ENCODE results near the gene USP6NL.
A peak's percentile ranks its signal among the peaks of the same experiment; 100 is the strongest.

Gene USP6NL

GRCh38 chr10:11551104-11551503 lies 60.3 kb downstream of the USP6NL start:
- DNase-seq (ENCODE audit: low spot score) = no peak

GRCh38 chr10:11548768-11549099 lies 62.7 kb downstream of the USP6NL start:
- no peak for DNase-seq (ENCODE audit: low spot score)

GRCh38 chr10:11548065-11548767 lies 63.2 kb downstream of the USP6NL start:
- no peak for DNase-seq (ENCODE audit: low spot score)

- peak; percentile 25 for DNase-seq (ENCODE audit: low spot score)
Measured at GRCh38 chr10:11546581-11546980, 64.9 kb downstream of the USP6NL start.

GRCh38 chr10:11541296-11541695 lies 70.2 kb downstream of the USP6NL start:
- DNase-seq (ENCODE audit: low spot score) = no peak

GRCh38 chr10:11539191-11539868 lies 72.1 kb downstream of the USP6NL start:
- DNase-seq (ENCODE audit: low spot score) = peak; percentile 18

GRCh38 chr10:11538834-11539190 lies 72.6 kb downstream of the USP6NL start:
- no peak for DNase-seq (ENCODE audit: low spot score)

- no peak for DNase-seq (ENCODE audit: low spot score)
Measured at GRCh38 chr10:11536228-11536627, 75.2 kb downstream of the USP6NL start.

GRCh38 chr10:11535346-11535959 lies 76.0 kb downstream of the USP6NL start:
- DNase-seq (ENCODE audit: low spot score) = no peak

- peak; percentile 14 for DNase-seq (ENCODE audit: low spot score)
Measured at GRCh38 chr10:11533328-11533781, 78.1 kb downstream of the USP6NL start.

GRCh38 chr10:11532306-11532705 lies 79.1 kb downstream of the USP6NL start:
- DNase-seq (ENCODE audit: low spot score) = no peak

GRCh38 chr10:11530806-11531205 lies 80.6 kb downstream of the USP6NL start:
- no peak for DNase-seq (ENCODE audit: low spot score)

- no peak for DNase-seq (ENCODE audit: low spot score)
Measured at GRCh38 chr10:11529276-11529903, 82.1 kb downstream of the USP6NL start.

GRCh38 chr10:11528286-11528685 lies 83.2 kb downstream of the USP6NL start:
- DNase-seq (ENCODE audit: low spot score) = no peak

GRCh38 chr10:11527691-11528255 lies 83.7 kb downstream of the USP6NL start:
- DNase-seq (ENCODE audit: low spot score) = no peak

- no peak for DNase-seq (ENCODE audit: low spot score)
Measured at GRCh38 chr10:11527068-11527467, 84.4 kb downstream of the USP6NL start.

GRCh38 chr10:11525503-11525902 lies 85.9 kb downstream of the USP6NL start:
- no peak for DNase-seq (ENCODE audit: low spot score)

GRCh38 chr10:11522821-11523245 lies 88.6 kb downstream of the USP6NL start:
- no peak for DNase-seq (ENCODE audit: low spot score)

- DNase-seq (ENCODE audit: low spot score) = peak; percentile 8
Measured at GRCh38 chr10:11521860-11522259, 89.6 kb downstream of the USP6NL start.

GRCh38 chr10:11520892-11521291 lies 90.6 kb downstream of the USP6NL start:
- no peak for DNase-seq (ENCODE audit: low spot score)

GRCh38 chr10:11517150-11517549 lies 94.3 kb downstream of the USP6NL start:
- DNase-seq (ENCODE audit: low spot score) = no peak

- no peak for DNase-seq (ENCODE audit: low spot score)
Measured at GRCh38 chr10:11516431-11516746, 95.1 kb downstream of the USP6NL start.

Measured in AG08395 (cell line).